ENCODE measurements around the gene HNF4A.

Gene HNF4A

DNA sequence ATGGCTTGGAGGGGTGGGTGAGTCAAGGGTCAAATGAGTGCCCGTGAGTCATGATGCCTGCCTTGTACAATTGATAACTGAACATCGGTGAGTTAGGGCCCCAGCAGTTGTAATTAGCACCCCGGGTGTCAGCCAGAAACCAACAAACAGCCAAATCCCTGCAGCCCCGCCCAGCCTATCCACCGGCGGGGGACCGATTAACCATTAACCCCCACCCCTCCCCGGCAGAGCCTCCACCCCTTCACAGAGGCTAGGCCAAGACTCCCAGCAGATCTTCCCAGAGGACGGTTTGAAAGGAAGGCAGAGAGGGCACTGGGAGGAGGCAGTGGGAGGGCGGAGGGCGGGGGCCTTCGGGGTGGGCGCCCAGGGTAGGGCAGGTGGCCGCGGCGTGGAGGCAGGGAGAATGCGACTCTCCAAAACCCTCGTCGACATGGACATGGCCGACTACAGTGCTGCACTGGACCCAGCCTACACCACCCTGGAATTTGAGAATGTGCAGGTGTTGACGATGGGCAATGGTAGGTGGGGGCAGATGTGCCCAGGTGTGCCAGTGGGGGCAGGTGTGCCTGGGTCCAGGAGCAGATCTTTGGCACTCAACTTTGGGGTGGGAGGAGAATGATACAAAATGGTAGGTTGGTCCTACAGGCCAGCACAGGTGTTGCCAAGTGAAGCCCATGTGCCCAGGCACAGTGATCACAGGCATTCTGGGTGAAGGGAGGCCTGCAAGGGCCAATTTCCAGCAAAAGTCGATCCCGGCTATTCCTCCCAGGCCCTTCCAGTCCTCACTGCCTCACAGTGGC is 45.7 kb downstream of the HNF4A start:
- no peak overlapping the region for H3K4me3 ChIP-seq (ENCODE audit: low read depth, low read length)
- no peak for DNase-seq (ENCODE audit: low read depth)
- TF ChIP-seq, protein P1, sequence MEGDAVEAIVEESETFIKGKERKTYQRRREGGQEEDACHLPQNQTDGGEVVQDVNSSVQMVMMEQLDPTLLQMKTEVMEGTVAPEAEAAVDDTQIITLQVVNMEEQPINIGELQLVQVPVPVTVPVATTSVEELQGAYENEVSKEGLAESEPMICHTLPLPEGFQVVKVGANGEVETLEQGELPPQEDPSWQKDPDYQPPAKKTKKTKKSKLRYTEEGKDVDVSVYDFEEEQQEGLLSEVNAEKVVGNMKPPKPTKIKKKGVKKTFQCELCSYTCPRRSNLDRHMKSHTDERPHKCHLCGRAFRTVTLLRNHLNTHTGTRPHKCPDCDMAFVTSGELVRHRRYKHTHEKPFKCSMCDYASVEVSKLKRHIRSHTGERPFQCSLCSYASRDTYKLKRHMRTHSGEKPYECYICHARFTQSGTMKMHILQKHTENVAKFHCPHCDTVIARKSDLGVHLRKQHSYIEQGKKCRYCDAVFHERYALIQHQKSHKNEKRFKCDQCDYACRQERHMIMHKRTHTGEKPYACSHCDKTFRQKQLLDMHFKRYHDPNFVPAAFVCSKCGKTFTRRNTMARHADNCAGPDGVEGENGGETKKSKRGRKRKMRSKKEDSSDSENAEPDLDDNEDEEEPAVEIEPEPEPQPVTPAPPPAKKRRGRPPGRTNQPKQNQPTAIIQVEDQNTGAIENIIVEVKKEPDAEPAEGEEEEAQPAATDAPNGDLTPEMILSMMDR (IDR thresholded peaks at IDR 0.05; ENCODE audit: low read depth, low read length) = no peak
- TF ChIP-seq POLR2A (IDR thresholded peaks at IDR 0.05; ENCODE audit: extremely low read depth, insufficient read length) (no peak), MYC (IDR thresholded peaks at IDR 0.05; ENCODE audit: low read depth, low read length) (no peak)
- TF ChIP-seq, protein P2, sequence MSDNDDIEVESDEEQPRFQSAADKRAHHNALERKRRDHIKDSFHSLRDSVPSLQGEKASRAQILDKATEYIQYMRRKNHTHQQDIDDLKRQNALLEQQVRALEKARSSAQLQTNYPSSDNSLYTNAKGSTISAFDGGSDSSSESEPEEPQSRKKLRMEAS (IDR thresholded peaks at IDR 0.05; ENCODE audit: low read depth, low read length) = no peak

DNA sequence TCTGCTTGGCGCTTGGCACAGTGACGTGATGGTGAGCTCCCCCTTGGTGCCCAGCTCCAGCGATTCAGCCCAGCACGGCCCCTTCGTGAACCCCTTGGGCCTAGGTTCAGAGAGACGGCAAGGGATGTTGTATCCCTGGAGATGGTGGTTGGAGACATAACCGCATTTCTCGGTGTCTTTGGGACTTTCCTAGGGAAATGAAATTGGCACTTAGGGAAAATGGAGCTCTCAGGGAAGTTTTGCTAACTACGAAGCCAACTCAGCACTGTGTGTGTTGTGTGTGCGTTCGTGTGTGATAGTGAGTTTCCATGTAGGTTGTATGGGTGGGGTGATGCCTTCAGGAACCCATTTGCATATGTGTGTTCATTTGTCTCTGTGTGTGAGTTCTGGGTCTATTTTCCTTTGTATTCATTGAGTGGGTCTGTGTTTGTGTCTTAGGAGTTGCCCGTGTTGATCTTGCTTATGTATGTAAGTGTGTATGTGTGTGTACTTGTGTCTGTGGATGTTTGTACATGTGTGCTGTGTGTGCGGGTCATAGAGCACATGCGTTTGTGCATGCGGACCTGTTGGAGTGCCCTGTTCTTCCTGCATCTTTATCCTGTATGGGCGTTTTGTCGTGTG is 46.4 kb downstream of the HNF4A start:
- DNase-seq (ENCODE audit: low read depth) = no peak
- TF ChIP-seq, protein P1 (IDR thresholded peaks at IDR 0.05; ENCODE audit: low read depth, low read length) = no peak
- no peak for TF ChIP-seq MYC (IDR thresholded peaks at IDR 0.05; ENCODE audit: low read depth, low read length)
- TF ChIP-seq, protein P2 (IDR thresholded peaks at IDR 0.05; ENCODE audit: low read depth, low read length) = no peak
- TF ChIP-seq POLR2A (IDR thresholded peaks at IDR 0.05; ENCODE audit: extremely low read depth, insufficient read length) = no peak
- no peak overlapping the region for H3K4me3 ChIP-seq (ENCODE audit: low read depth, low read length)

DNA sequence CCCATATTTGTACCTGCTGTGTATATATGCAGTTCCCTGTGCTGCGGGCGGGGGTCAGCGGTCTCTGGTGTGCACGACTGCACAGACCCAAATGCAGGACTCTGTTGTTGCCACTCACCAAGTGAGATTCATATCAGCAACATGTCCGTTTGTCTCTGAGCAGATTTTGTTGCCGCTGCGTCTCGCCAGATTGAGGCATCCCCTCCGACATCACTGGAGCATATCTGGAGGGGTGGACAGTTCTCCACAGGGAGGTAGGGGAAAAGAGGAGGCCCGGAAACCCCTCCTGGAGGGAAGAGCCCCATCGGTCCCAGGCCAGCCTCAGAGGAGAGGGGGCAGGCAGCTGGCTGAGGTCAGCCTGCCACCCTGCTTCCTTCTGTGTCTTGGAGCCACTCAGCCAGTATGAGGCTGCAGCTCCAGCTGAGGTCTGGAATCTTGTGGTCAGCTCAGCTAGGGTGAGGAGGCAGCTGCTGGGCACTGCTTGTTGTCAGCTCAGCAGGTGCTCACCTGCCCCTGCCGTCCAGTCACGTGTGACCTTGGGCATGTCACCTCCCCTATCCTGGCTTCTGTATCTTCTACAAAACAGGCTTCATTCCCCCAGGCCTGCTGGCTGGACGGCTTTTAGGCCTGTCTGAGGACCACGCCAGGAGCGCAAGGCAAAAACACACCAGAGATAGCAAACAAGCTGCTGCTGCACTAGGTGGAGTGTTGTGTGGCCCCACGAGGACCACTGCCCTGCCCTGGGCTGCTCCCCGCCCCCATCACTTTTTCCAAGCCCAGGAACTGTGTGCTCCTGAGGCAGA is 47.1 kb downstream of the HNF4A start:
- no peak overlapping the region for H3K4me3 ChIP-seq (ENCODE audit: low read depth, low read length)
- TF ChIP-seq POLR2A (IDR thresholded peaks at IDR 0.05; ENCODE audit: extremely low read depth, insufficient read length) (no peak), MYC (IDR thresholded peaks at IDR 0.05; ENCODE audit: low read depth, low read length) (no peak)
- TF ChIP-seq, protein P1 (IDR thresholded peaks at IDR 0.05; ENCODE audit: low read depth, low read length) = no peak
- TF ChIP-seq, protein P2 (IDR thresholded peaks at IDR 0.05; ENCODE audit: low read depth, low read length) = no peak
- DNase-seq (ENCODE audit: low read depth) = no peak

DNA sequence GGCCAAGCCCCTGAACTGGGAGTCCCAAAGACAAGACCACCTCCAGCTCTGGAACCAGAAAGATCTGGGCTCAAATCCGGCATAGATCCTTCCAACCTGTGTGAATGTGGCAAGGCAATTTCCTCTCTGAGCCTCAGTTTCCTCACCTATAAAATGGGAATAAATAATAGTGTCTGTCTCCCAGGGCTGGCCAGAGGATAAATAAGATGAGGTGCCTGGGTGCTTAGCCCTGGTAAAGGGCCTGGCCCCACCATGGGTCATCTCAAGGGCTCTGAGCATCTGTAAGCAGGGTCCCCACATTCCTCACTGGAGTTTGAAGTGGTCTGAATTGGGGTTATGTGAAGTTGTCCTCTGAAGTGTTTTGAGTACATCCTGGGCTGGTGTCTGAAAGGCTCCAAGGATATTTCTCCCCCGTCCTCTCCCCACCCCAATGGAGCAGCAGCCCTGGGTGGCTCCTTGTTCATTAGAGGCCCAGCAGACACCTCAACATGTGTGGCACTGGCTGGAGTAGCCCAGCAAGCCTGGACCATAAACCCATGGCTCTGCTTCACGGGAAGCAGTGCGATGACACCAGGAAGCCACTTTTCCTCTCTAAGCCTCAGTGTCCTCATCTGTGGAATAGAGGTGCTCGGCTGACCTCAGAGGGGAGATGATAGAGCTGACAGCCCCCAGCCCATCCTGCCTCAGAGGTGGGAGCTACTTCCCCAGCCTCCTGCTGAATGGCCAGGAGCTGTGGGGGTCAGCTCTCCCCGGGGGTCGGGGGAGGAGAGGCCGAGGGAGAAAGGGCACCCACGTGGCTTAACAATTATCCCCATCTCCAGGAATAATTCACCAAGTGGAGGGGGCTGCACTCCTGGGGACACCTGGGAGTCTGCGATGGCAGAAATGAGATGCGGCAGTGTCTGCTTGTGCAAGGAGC is 48.0 kb downstream of the HNF4A start:
- no peak for TF ChIP-seq MYC (IDR thresholded peaks at IDR 0.05; ENCODE audit: low read depth, low read length)
- TF ChIP-seq, protein P2 (IDR thresholded peaks at IDR 0.05; ENCODE audit: low read depth, low read length) = no peak
- TF ChIP-seq POLR2A (IDR thresholded peaks at IDR 0.05; ENCODE audit: extremely low read depth, insufficient read length) = no peak
- TF ChIP-seq, protein P1 (IDR thresholded peaks at IDR 0.05; ENCODE audit: low read depth, low read length) = no peak

More for the DNA sequence above, 48.0 kb downstream of the HNF4A start:
- no peak for DNase-seq (ENCODE audit: low read depth)
- H3K4me3 ChIP-seq (ENCODE audit: low read depth, low read length) = no peak overlapping the region

All from NB4 (cell line).